Measurements from ENCODE around the gene HBP1. TPM values are rescaled to one million over a fixed set of nuclear protein-coding genes. Genes with fewer than 3 reads are reported as not detected.
"Not testable (repeated sequence)": the region's sequence is repeated elsewhere in the genome, so short reads cannot be mapped to it uniquely, and the experiment has no call there.

HBP1 gene
- polyA plus RNA-seq, 1 donor from 2014 or later = 37.7 TPM

- TF ChIP-seq EP300 (conservative IDR thresholded peaks at IDR 0.05; ENCODE audit: poor library complexity, severe bottlenecking) (no peak), EZH2 (IDR thresholded peaks at IDR 0.05; ENCODE audit: borderline replicate concordance, insufficient read depth, low read length, poor library complexity, severe bottlenecking) (no peak), POLR2AphosphoS5 (IDR thresholded peaks at IDR 0.05) (no peak), RAD21 (conservative IDR thresholded peaks at IDR 0.05) (no peak), CTCF (IDR thresholded peaks at IDR 0.05; ENCODE audit: poor library complexity, severe bottlenecking) (no peak), SMC3 (conservative IDR thresholded peaks at IDR 0.05; ENCODE audit: poor library complexity) (no peak), MXI1 (conservative IDR thresholded peaks at IDR 0.05; ENCODE audit: poor library complexity, severe bottlenecking) (no peak), REST (IDR thresholded peaks at IDR 0.05; ENCODE audit: borderline replicate concordance) (no peak), TAF1 (IDR thresholded peaks at IDR 0.05; ENCODE audit: low read depth) (no peak)
- H4K20me1 ChIP-seq (ENCODE audit: insufficient read depth) = no peaks in the 10 kb centered on the region
- H3K79me2 ChIP-seq (replicated peaks; ENCODE audit: insufficient read depth, low read length) = no peaks in the 10 kb centered on the region
- H3K9me2 ChIP-seq (ENCODE audit: insufficient read depth, low read length) = no peaks in the 10 kb centered on the region
- no peaks in the 10 kb centered on the region for H3K27me3 ChIP-seq (ENCODE audit: insufficient read depth, low read depth, low read length)
- no peaks in the 10 kb centered on the region for H3K9me3 ChIP-seq (ENCODE audit: low read length)
- no peak overlapping the region for H3K4me2 ChIP-seq (ENCODE audit: low read length)
- H3K27ac ChIP-seq (ENCODE audit: low read length) = no peak overlapping the region
- H3K4me3 ChIP-seq (ENCODE audit: low read length) = no peak overlapping the region
- no peak overlapping the region for H3K9ac ChIP-seq (ENCODE audit: low read length)
- H2AFZ ChIP-seq (ENCODE audit: low read depth, low read length) = no peak overlapping the region
- peaks cover 5% of the 10 kb centered on the region for H3K36me3 ChIP-seq (ENCODE audit: insufficient read depth, low read length)
- H3F3A ChIP-seq (ENCODE audit: insufficient read depth, low read length, poor library complexity, severe bottlenecking) = no peaks in the 10 kb centered on the region
Observed at GRCh38 chr7:107152011-107152410, 16.8 kb upstream of the HBP1 start.

- Histone ChIP-seq H3K27me3 (ENCODE audit: insufficient read depth, low read depth, low read length) (no peaks in the 10 kb centered on the region), H3K79me2 (replicated peaks; ENCODE audit: insufficient read depth, low read length) (no peaks in the 10 kb centered on the region), H2AFZ (ENCODE audit: low read depth, low read length) (no peak overlapping the region), H3K9ac (ENCODE audit: low read length) (no peak overlapping the region), H3K4me3 (ENCODE audit: low read length) (no peak overlapping the region), H3K9me2 (ENCODE audit: insufficient read depth, low read length) (no peaks in the 10 kb centered on the region), H3K36me3 (ENCODE audit: insufficient read depth, low read length) (peaks cover 10% of the 10 kb centered on the region), H3F3A (ENCODE audit: insufficient read depth, low read length, poor library complexity, severe bottlenecking) (no peaks in the 10 kb centered on the region), H3K9me3 (ENCODE audit: low read length) (no peaks in the 10 kb centered on the region), H3K4me2 (ENCODE audit: low read length) (no peak overlapping the region), H4K20me1 (ENCODE audit: insufficient read depth) (no peaks in the 10 kb centered on the region), H3K27ac (ENCODE audit: low read length) (no peak overlapping the region)
- TF ChIP-seq MXI1 (conservative IDR thresholded peaks at IDR 0.05; ENCODE audit: poor library complexity, severe bottlenecking) (no peak), CTCF (IDR thresholded peaks at IDR 0.05; ENCODE audit: poor library complexity, severe bottlenecking) (no peak)
Observed at GRCh38 chr7:107154826-107155225, 14.0 kb upstream of the HBP1 start.

GRCh38 chr7:107155726-107156125 lies 13.1 kb upstream of the HBP1 start:
- H3F3A ChIP-seq (ENCODE audit: insufficient read depth, low read length, poor library complexity, severe bottlenecking); H3K9me3 ChIP-seq (ENCODE audit: low read length); H3K27ac ChIP-seq (ENCODE audit: low read length); H2AFZ ChIP-seq (ENCODE audit: low read depth, low read length); H4K20me1 ChIP-seq (ENCODE audit: insufficient read depth); H3K4me2 ChIP-seq (ENCODE audit: low read length); H3K9me2 ChIP-seq (ENCODE audit: insufficient read depth, low read length); H3K4me3 ChIP-seq (ENCODE audit: low read length); H3K79me2 ChIP-seq (replicated peaks; ENCODE audit: insufficient read depth, low read length); H3K9ac ChIP-seq (ENCODE audit: low read length); H3K36me3 ChIP-seq (ENCODE audit: insufficient read depth, low read length); H3K27me3 ChIP-seq (ENCODE audit: insufficient read depth, low read depth, low read length): not testable (repeated sequence)

All from neural cell (in vitro differentiated cells).